H1 (cell line): Measurements from ENCODE around the gene MSH5.

Experiments
- CEBPB ChIP-seq: IDR thresholded peaks from 2 replicates; pipeline ENCODE4 v1.6.1; 2012; ENCODE audit warnings: low read depth, low read length
- CHD2 ChIP-seq: IDR thresholded peaks from 2 replicates; pipeline ENCODE4 v1.6.1; 2012; ENCODE audit warnings: low read length, improper control_type of control experiment
- CTCF ChIP-seq, 3 experiments: IDR thresholded peaks; 1 replicate in 2 of 3; 2 replicates in 1 of 3; pipeline versions ENCODE4 v1.5.1 to v1.6.1; 2011; ENCODE audit warnings: low read length in 3 of 3, mild to moderate bottlenecking in 3 of 3, inconsistent platforms in 2 of 3, low read depth in 1 of 3, moderate library complexity in 1 of 3; ENCODE audit not compliant: insufficient read depth in 1 of 3; ENCODE audit errors: control extremely low read depth in 1 of 3
- EGR1 ChIP-seq: IDR thresholded peaks from 2 replicates; pipeline ENCODE4 v1.6.1; 2011; ENCODE audit warnings: low read depth, low read length, borderline replicate concordance
- EP300 ChIP-seq, 2 experiments: IDR thresholded peaks; 1 replicate in 1 of 2; 2 replicates in 1 of 2; pipeline ENCODE4 v1.6.1; 2011 to 2012; ENCODE audit warnings: low read depth in 2 of 2, low read length in 2 of 2, mild to moderate bottlenecking in 2 of 2, borderline replicate concordance in 1 of 2, inconsistent platforms in 1 of 2, moderate library complexity in 1 of 2
- EZH2 ChIP-seq: fragments of 200-600 bp; sonication (generic); IDR thresholded peaks from 2 replicates; pipeline ENCODE4 v1.7.1; 2012; ENCODE audit warnings: low read depth, mild to moderate bottlenecking, moderate library complexity, low read length, inconsistent platforms; ENCODE audit not compliant: severe bottlenecking
- GABPA ChIP-seq: IDR thresholded peaks from 2 replicates; pipeline ENCODE4 v1.6.1; 2011; ENCODE audit warnings: mild to moderate bottlenecking, low read length, moderate library complexity, borderline replicate concordance; ENCODE audit not compliant: insufficient read depth
- KDM1A ChIP-seq: fragments of 200-600, 300-600 bp; sonication (generic); IDR thresholded peaks from 2 replicates; pipeline ENCODE4 v1.7.1; 2016; ENCODE audit warnings: mild to moderate bottlenecking, low read length, borderline replicate concordance
- MAX ChIP-seq: IDR thresholded peaks from 2 replicates; pipeline ENCODE4 v1.6.1; 2012; ENCODE audit warnings: inconsistent platforms
- POLR2A ChIP-seq, 2 experiments: IDR thresholded peaks; 1 replicate in 1 of 2; 2 replicates in 1 of 2; pipeline ENCODE4 v1.6.1; 2011; ENCODE audit warnings: low read depth in 2 of 2, low read length in 2 of 2, mild to moderate bottlenecking in 2 of 2; ENCODE audit errors: control extremely low read depth in 1 of 2
- POLR2AphosphoS5 ChIP-seq: IDR thresholded peaks from 2 replicates; pipeline ENCODE4 v1.6.1; 2011; ENCODE audit warnings: low read depth, low read length
- RAD21 ChIP-seq, 2 experiments: IDR thresholded peaks in 1 of 2; conservative IDR thresholded peaks in 1 of 2; 2 replicates each; pipeline ENCODE4 v1.6.1; 2011; ENCODE audit warnings: low read depth in 2 of 2, low read length in 2 of 2, improper control_type of control experiment in 1 of 2, inconsistent platforms in 1 of 2, mild to moderate bottlenecking in 1 of 2, moderate library complexity in 1 of 2
- SAP30 ChIP-seq: fragments of 300-600 bp; sonication (generic); IDR thresholded peaks from 2 replicates; pipeline ENCODE4 v1.7.1; 2012; ENCODE audit warnings: low read length, moderate library complexity, mild to moderate bottlenecking, inconsistent platforms; ENCODE audit not compliant: insufficient read depth, insufficient replicate concordance
- SIX5 ChIP-seq: IDR thresholded peaks from 2 replicates; pipeline ENCODE4 v1.6.1; 2011; ENCODE audit warnings: mild to moderate bottlenecking, low read depth, low read length

GRCh38 chr6:31707701-31708100 is 32.1 kb upstream of the MSH5 start:
- TF ChIP-seq SAP30 (no peak), CTCF (IDR thresholded peaks at IDR 0.05; ENCODE audit: control extremely low read depth in 1 of 3, insufficient read depth in 1 of 3, low read depth in 1 of 3, low read length in 3 of 3) (no peak), CHD2 (no peak), POLR2A (IDR thresholded peaks at IDR 0.05; ENCODE audit: control extremely low read depth in 1 of 2, low read depth in 2 of 2, low read length in 2 of 2) (no peak), EGR1 (no peak), CEBPB (no peak), GABPA (no peak), RAD21 (IDR thresholded peaks at IDR 0.05 in 1 of 2, conservative IDR thresholded peaks at IDR 0.05 in 1 of 2; ENCODE audit: low read depth in 2 of 2, low read length in 2 of 2) (no peak), MAX (no peak), EP300 (IDR thresholded peaks at IDR 0.05; ENCODE audit: borderline replicate concordance in 1 of 2, low read depth in 2 of 2, low read length in 2 of 2) (no peak), SIX5 (no peak), EZH2 (no peak), POLR2AphosphoS5 (no peak), KDM1A (no peak)
